ENCODE measurements around the gene ZNF385B.

The ZNF385B gene

GRCh38 chr2:179825494-179825893 is 35.9 kb downstream of the ZNF385B start:
- H3K27me3 ChIP-seq (replicated peaks; ENCODE audit: control insufficient read depth, insufficient read depth, low read length) = no peaks in the 10 kb centered on the region
- no peak for DNase-seq (ENCODE audit: low read depth)
- no peaks in the 10 kb centered on the region for H3K36me3 ChIP-seq (ENCODE audit: control insufficient read depth, insufficient read depth, low read length, severe bottlenecking)
- H3K4me3 ChIP-seq (ENCODE audit: low read length) = no peak overlapping the region
- H3K9ac ChIP-seq (ENCODE audit: low read length) = no peak overlapping the region
- H3K9me3 ChIP-seq (ENCODE audit: control insufficient read depth, low read length) = no peaks in the 10 kb centered on the region
- no peaks in the 10 kb centered on the region for H3K4me1 ChIP-seq (ENCODE audit: control insufficient read depth, insufficient read depth, low read length)

- H3K36me3 ChIP-seq (ENCODE audit: control insufficient read depth, insufficient read depth, low read length, severe bottlenecking) = no peaks in the 10 kb centered on the region
- DNase-seq (ENCODE audit: low read depth) = no peak
- H3K9me3 ChIP-seq (ENCODE audit: control insufficient read depth, low read length) = no peaks in the 10 kb centered on the region
- no peaks in the 10 kb centered on the region for H3K27me3 ChIP-seq (replicated peaks; ENCODE audit: control insufficient read depth, insufficient read depth, low read length)
- no peak overlapping the region for H3K4me3 ChIP-seq (ENCODE audit: low read length)
- no peaks in the 10 kb centered on the region for H3K4me1 ChIP-seq (ENCODE audit: control insufficient read depth, insufficient read depth, low read length)
- no peak overlapping the region for H3K9ac ChIP-seq (ENCODE audit: low read length)
These were observed 36.5 kb downstream of the ZNF385B start for GRCh38 chr2:179824961-179825360.

- Histone ChIP-seq H3K4me1 (ENCODE audit: control insufficient read depth, insufficient read depth, low read length) (no peaks in the 10 kb centered on the region), H3K4me3 (ENCODE audit: low read length) (no peak overlapping the region), H3K27me3 (replicated peaks; ENCODE audit: control insufficient read depth, insufficient read depth, low read length) (no peaks in the 10 kb centered on the region), H3K9ac (ENCODE audit: low read length) (no peak overlapping the region), H3K36me3 (ENCODE audit: control insufficient read depth, insufficient read depth, low read length, severe bottlenecking) (no peaks in the 10 kb centered on the region), H3K9me3 (ENCODE audit: control insufficient read depth, low read length) (no peaks in the 10 kb centered on the region)
- no peak for DNase-seq (ENCODE audit: low read depth)
These were observed 38.9 kb downstream of the ZNF385B start for GRCh38 chr2:179822540-179822939.

GRCh38 chr2:179818546-179818945 is 42.9 kb downstream of the ZNF385B start:
- Histone ChIP-seq H3K4me1 (ENCODE audit: control insufficient read depth, insufficient read depth, low read length) (no peaks in the 10 kb centered on the region), H3K9me3 (ENCODE audit: control insufficient read depth, low read length) (no peaks in the 10 kb centered on the region), H3K4me3 (ENCODE audit: low read length) (no peak overlapping the region), H3K9ac (ENCODE audit: low read length) (no peak overlapping the region), H3K27me3 (replicated peaks; ENCODE audit: control insufficient read depth, insufficient read depth, low read length) (no peaks in the 10 kb centered on the region), H3K36me3 (ENCODE audit: control insufficient read depth, insufficient read depth, low read length, severe bottlenecking) (no peaks in the 10 kb centered on the region)
- DNase-seq (ENCODE audit: low read depth) = no peak

- no peak overlapping the region for H3K4me3 ChIP-seq (ENCODE audit: low read length)
- no peak for DNase-seq (ENCODE audit: low read depth)
- no peaks in the 10 kb centered on the region for H3K4me1 ChIP-seq (ENCODE audit: control insufficient read depth, insufficient read depth, low read length)
- H3K36me3 ChIP-seq (ENCODE audit: control insufficient read depth, insufficient read depth, low read length, severe bottlenecking) = no peaks in the 10 kb centered on the region
- H3K9me3 ChIP-seq (ENCODE audit: control insufficient read depth, low read length) = no peaks in the 10 kb centered on the region
- H3K9ac ChIP-seq (ENCODE audit: low read length) = no peak overlapping the region
- no peaks in the 10 kb centered on the region for H3K27me3 ChIP-seq (replicated peaks; ENCODE audit: control insufficient read depth, insufficient read depth, low read length)
These were observed 44.1 kb downstream of the ZNF385B start for GRCh38 chr2:179817181-179817841.

GRCh38 chr2:179814050-179814449 is 47.4 kb downstream of the ZNF385B start:
- Histone ChIP-seq H3K4me1 (ENCODE audit: control insufficient read depth, insufficient read depth, low read length) (no peaks in the 10 kb centered on the region), H3K27me3 (replicated peaks; ENCODE audit: control insufficient read depth, insufficient read depth, low read length) (no peaks in the 10 kb centered on the region), H3K9ac (ENCODE audit: low read length) (no peak overlapping the region), H3K9me3 (ENCODE audit: control insufficient read depth, low read length) (no peaks in the 10 kb centered on the region), H3K4me3 (ENCODE audit: low read length) (no peak overlapping the region), H3K36me3 (ENCODE audit: control insufficient read depth, insufficient read depth, low read length, severe bottlenecking) (no peaks in the 10 kb centered on the region)
- no peak for DNase-seq (ENCODE audit: low read depth)

- H3K9ac ChIP-seq (ENCODE audit: low read length) = no peak overlapping the region
- H3K4me1 ChIP-seq (ENCODE audit: control insufficient read depth, insufficient read depth, low read length) = no peaks in the 10 kb centered on the region
- no peaks in the 10 kb centered on the region for H3K36me3 ChIP-seq (ENCODE audit: control insufficient read depth, insufficient read depth, low read length, severe bottlenecking)
- no peak for DNase-seq (ENCODE audit: low read depth)
- no peak overlapping the region for H3K4me3 ChIP-seq (ENCODE audit: low read length)
- H3K27me3 ChIP-seq (replicated peaks; ENCODE audit: control insufficient read depth, insufficient read depth, low read length) = no peaks in the 10 kb centered on the region
- no peaks in the 10 kb centered on the region for H3K9me3 ChIP-seq (ENCODE audit: control insufficient read depth, low read length)
These were observed 48.9 kb downstream of the ZNF385B start for GRCh38 chr2:179812501-179812900.

- DNase-seq (ENCODE audit: low read depth) = no peak
- Histone ChIP-seq H3K4me3 (ENCODE audit: low read length) (no peak overlapping the region), H3K9me3 (ENCODE audit: control insufficient read depth, low read length) (no peaks in the 10 kb centered on the region)
These were observed 50.4 kb downstream of the ZNF385B start for GRCh38 chr2:179811042-179811441.

GRCh38 chr2:179809606-179810005 is 51.8 kb downstream of the ZNF385B start:
- H3K9ac ChIP-seq (ENCODE audit: low read length) = no peak overlapping the region
- no peaks in the 10 kb centered on the region for H3K36me3 ChIP-seq (ENCODE audit: control insufficient read depth, insufficient read depth, low read length, severe bottlenecking)
- H3K4me3 ChIP-seq (ENCODE audit: low read length) = no peak overlapping the region
- H3K9me3 ChIP-seq (ENCODE audit: control insufficient read depth, low read length) = no peaks in the 10 kb centered on the region
- H3K27me3 ChIP-seq (replicated peaks; ENCODE audit: control insufficient read depth, insufficient read depth, low read length) = peaks cover 3% of the 10 kb centered on the region
- DNase-seq (ENCODE audit: low read depth) = no peak
- H3K4me1 ChIP-seq (ENCODE audit: control insufficient read depth, insufficient read depth, low read length) = no peaks in the 10 kb centered on the region

More at GRCh38 chr2:179811042-179811441, 50.4 kb downstream of the ZNF385B start:
- no peaks in the 10 kb centered on the region for H3K36me3 ChIP-seq (ENCODE audit: control insufficient read depth, insufficient read depth, low read length, severe bottlenecking)
- H3K4me1 ChIP-seq (ENCODE audit: control insufficient read depth, insufficient read depth, low read length) = no peaks in the 10 kb centered on the region
- no peak overlapping the region for H3K9ac ChIP-seq (ENCODE audit: low read length)
- no peaks in the 10 kb centered on the region for H3K27me3 ChIP-seq (replicated peaks; ENCODE audit: control insufficient read depth, insufficient read depth, low read length)

- H3K9me3 ChIP-seq (ENCODE audit: control insufficient read depth, low read length) = no peaks in the 10 kb centered on the region
- DNase-seq (ENCODE audit: low read depth) = no peak
- no peaks in the 10 kb centered on the region for H3K4me1 ChIP-seq (ENCODE audit: control insufficient read depth, insufficient read depth, low read length)
- peaks cover 4% of the 10 kb centered on the region for H3K27me3 ChIP-seq (replicated peaks; ENCODE audit: control insufficient read depth, insufficient read depth, low read length)
- H3K4me3 ChIP-seq (ENCODE audit: low read length) = no peak overlapping the region
- H3K9ac ChIP-seq (ENCODE audit: low read length) = no peak overlapping the region
- no peaks in the 10 kb centered on the region for H3K36me3 ChIP-seq (ENCODE audit: control insufficient read depth, insufficient read depth, low read length, severe bottlenecking)
These were observed 56.4 kb downstream of the ZNF385B start for GRCh38 chr2:179805001-179805400.

- peaks cover 4% of the 10 kb centered on the region for H3K27me3 ChIP-seq (replicated peaks; ENCODE audit: control insufficient read depth, insufficient read depth, low read length)
- H3K9ac ChIP-seq (ENCODE audit: low read length) = no peak overlapping the region
- no peak overlapping the region for H3K4me3 ChIP-seq (ENCODE audit: low read length)
- DNase-seq (ENCODE audit: low read depth) = no peak
- no peaks in the 10 kb centered on the region for H3K36me3 ChIP-seq (ENCODE audit: control insufficient read depth, insufficient read depth, low read length, severe bottlenecking)
- H3K9me3 ChIP-seq (ENCODE audit: control insufficient read depth, low read length) = no peaks in the 10 kb centered on the region
- no peaks in the 10 kb centered on the region for H3K4me1 ChIP-seq (ENCODE audit: control insufficient read depth, insufficient read depth, low read length)
These were observed 57.2 kb downstream of the ZNF385B start for GRCh38 chr2:179804206-179804605.

Data from adipocyte (in vitro differentiated cells).